ENCODE measurements around the gene NCAPD2.

The NCAPD2 gene

GRCh38 chr12:6493497-6494257 lies at the start of gene NCAPD2:
Gene NCAPD2 (plus strand): TSS chr12:6494102. CDS start chr12:6495099, 997 bp downstream.
- peak; percentile 99 for DNase-seq

GRCh38 chr12:6444704-6445688 lies 48.9 kb upstream of the NCAPD2 start, which contains the start of gene CD27:
Gene CD27 (plus strand): TSS chr12:6444955. CDS start chr12:6445096, 141 bp downstream.
- no peak for DNase-seq

- no peak for DNase-seq
These were observed 43.6 kb upstream of the NCAPD2 start for GRCh38 chr12:6450091-6450868.

GRCh38 chr12:6450869-6451347 lies 43.0 kb upstream of the NCAPD2 start:
- DNase-seq: peak; percentile 56

GRCh38 chr12:6451348-6452244 lies 42.3 kb upstream of the NCAPD2 start, which contains the start of gene TAPBPL:
Gene TAPBPL (plus strand): TSS chr12:6452042. CDS start chr12:6452249, 207 bp downstream.
- DNase-seq: peak; percentile 83

GRCh38 chr12:6452245-6452943 lies 41.5 kb upstream of the NCAPD2 start:
- peak; percentile 60 for DNase-seq

- peak; percentile 70 for DNase-seq
These were observed 40.8 kb upstream of the NCAPD2 start for GRCh38 chr12:6452944-6453630.

- DNase-seq: no peak
These were observed 36.5 kb upstream of the NCAPD2 start for GRCh38 chr12:6457220-6457945.

GRCh38 chr12:6458281-6459003 lies 35.5 kb upstream of the NCAPD2 start:
- DNase-seq: no peak

- no peak for DNase-seq
These were observed 34.9 kb upstream of the NCAPD2 start for GRCh38 chr12:6459004-6459337.

- DNase-seq: no peak
These were observed 33.0 kb upstream of the NCAPD2 start for GRCh38 chr12:6460751-6461371.

- peak; percentile 88 for DNase-seq
These were observed 32.3 kb upstream of the NCAPD2 start for GRCh38 chr12:6461401-6462233.

- DNase-seq: no peak
These were observed 31.5 kb upstream of the NCAPD2 start for GRCh38 chr12:6462234-6462995.

- no peak for DNase-seq
These were observed 30.7 kb upstream of the NCAPD2 start for GRCh38 chr12:6463216-6463615.

GRCh38 chr12:6463858-6464257 lies 30.0 kb upstream of the NCAPD2 start:
- DNase-seq: no peak

GRCh38 chr12:6464531-6464930 lies 29.4 kb upstream of the NCAPD2 start:
- DNase-seq: no peak
